A673 (cell line): ENCODE data around the gene RALGPS1. TPM values are rescaled to one million over a fixed set of nuclear protein-coding genes. Genes with fewer than 3 reads are reported as not detected.

Source experiments
- BruUV-seq: library from RNA; stranded (reverse); fragments of 400-500 nt; replicated peaks from 2 replicates; lab custom pipeline; 2021; lab: Mats Ljungman, UMichigan
- CTCF ChIA-PET: fragments of 300-600 bp; sonication (Branson Sonifier 250); formaldehyde crosslinking; loops from one replicate; lab custom pipeline; 2022; ENCODE audit warnings: antibody characterized with exemption; lab: Charles Lee
- POLR2A ChIA-PET: fragments of 300-600 bp; sonication (Branson Sonifier 250); formaldehyde crosslinking; loops from one replicate; lab custom pipeline; 2022; ENCODE audit warnings: antibody characterized with exemption; ENCODE audit not compliant: low non-redundant PET; lab: Charles Lee
- DNase-seq: peaks from one replicate; pipeline ENCODE4 v3.0.0-alpha.2; 2015; ENCODE audit warnings: low spot score
- H3K27ac ChIP-seq: fragments of 200-600 bp; sonication (generic); 2 replicates; pipeline ENCODE4 v1.5.1; 2016; ENCODE audit warnings: mixed run types, low read depth, mild to moderate bottlenecking, mixed read lengths, antibody characterized with exemption, low read length; ENCODE audit not compliant: poor library complexity, severe bottlenecking
- H3K27me3 ChIP-seq: fragments of 200-600 bp; sonication (generic); replicated peaks from 2 replicates; pipeline ENCODE4 v1.6.1; 2017; ENCODE audit warnings: mixed run types, low read depth, mild to moderate bottlenecking, mixed read lengths, antibody characterized with exemption, low read length; ENCODE audit not compliant: insufficient read depth, poor library complexity
- H3K36me3 ChIP-seq: fragments of 200-600 bp; sonication (generic); 2 replicates; pipeline ENCODE4 v1.6.1; 2016; ENCODE audit warnings: mixed run types, mild to moderate bottlenecking, mixed read lengths, antibody characterized with exemption, low read length; ENCODE audit not compliant: insufficient read depth, poor library complexity, severe bottlenecking
- H3K4me1 ChIP-seq: fragments of 200-600 bp; sonication (generic); 2 replicates; pipeline ENCODE4 v1.6.1; 2017; ENCODE audit warnings: mixed run types, mild to moderate bottlenecking, mixed read lengths, antibody characterized with exemption, low read length; ENCODE audit not compliant: insufficient read depth, poor library complexity, severe bottlenecking
- H3K4me3 ChIP-seq: fragments of 200-600 bp; sonication (generic); 2 replicates; pipeline ENCODE4 v1.5.1; 2016; ENCODE audit warnings: low read depth, mixed run types, mild to moderate bottlenecking, mixed read lengths, low read length; ENCODE audit not compliant: poor library complexity, severe bottlenecking
- H3K9me3 ChIP-seq: fragments of 200-600 bp; sonication (generic); 2 replicates; pipeline ENCODE4 v1.6.1; 2016; ENCODE audit warnings: mixed run types, low read depth, mild to moderate bottlenecking, mixed read lengths, antibody characterized with exemption, low read length; ENCODE audit not compliant: poor library complexity, severe bottlenecking
- EZH2 ChIP-seq: fragments of 200-600 bp; sonication (generic); IDR thresholded peaks from 2 replicates; pipeline ENCODE4 v1.6.1; 2017; ENCODE audit warnings: borderline replicate concordance, low read depth, mild to moderate bottlenecking, mixed read lengths, antibody characterized with exemption, low read length; ENCODE audit not compliant: poor library complexity, severe bottlenecking
- intact Hi-C: fragments of 100-400 bp; cut with micrococcal nuclease; formaldehyde crosslinking; loops from one replicate; pipeline ENCODE4 v1.10.0; 2022; ENCODE audit not compliant: unreplicated experiment
- total RNA-seq: library from RNA; stranded (reverse); gene quantifications from 2 replicates; pipeline ENCODE4 v1.2.3, GENCODE V29; 2021
- TF ChIP-seq, protein P1 (sequence below): fragments of 300-800, 200-600 bp; sonication (generic); conservative IDR thresholded peaks from 2 replicates; pipeline ENCODE4 v1.5.1; 2017; ENCODE audit warnings: low read depth, mild to moderate bottlenecking, antibody characterized with exemption, low read length, moderate library complexity, mixed read lengths

Gene RALGPS1
- total RNA-seq, 1 experiment from 2014 or later = 3.9 TPM

GRCh38 chr9:127177665-127178265 is 263.2 kb downstream of the RALGPS1 start:
- TF ChIP-seq EZH2 = no peak
- TF ChIP-seq, protein P1, sequence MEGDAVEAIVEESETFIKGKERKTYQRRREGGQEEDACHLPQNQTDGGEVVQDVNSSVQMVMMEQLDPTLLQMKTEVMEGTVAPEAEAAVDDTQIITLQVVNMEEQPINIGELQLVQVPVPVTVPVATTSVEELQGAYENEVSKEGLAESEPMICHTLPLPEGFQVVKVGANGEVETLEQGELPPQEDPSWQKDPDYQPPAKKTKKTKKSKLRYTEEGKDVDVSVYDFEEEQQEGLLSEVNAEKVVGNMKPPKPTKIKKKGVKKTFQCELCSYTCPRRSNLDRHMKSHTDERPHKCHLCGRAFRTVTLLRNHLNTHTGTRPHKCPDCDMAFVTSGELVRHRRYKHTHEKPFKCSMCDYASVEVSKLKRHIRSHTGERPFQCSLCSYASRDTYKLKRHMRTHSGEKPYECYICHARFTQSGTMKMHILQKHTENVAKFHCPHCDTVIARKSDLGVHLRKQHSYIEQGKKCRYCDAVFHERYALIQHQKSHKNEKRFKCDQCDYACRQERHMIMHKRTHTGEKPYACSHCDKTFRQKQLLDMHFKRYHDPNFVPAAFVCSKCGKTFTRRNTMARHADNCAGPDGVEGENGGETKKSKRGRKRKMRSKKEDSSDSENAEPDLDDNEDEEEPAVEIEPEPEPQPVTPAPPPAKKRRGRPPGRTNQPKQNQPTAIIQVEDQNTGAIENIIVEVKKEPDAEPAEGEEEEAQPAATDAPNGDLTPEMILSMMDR = no peak
- Histone ChIP-seq H3K9me3 (no peaks in the 10 kb centered on the region), H3K27me3 (no peaks in the 10 kb centered on the region), H3K27ac (no peak overlapping the region), H3K4me3 (no peak overlapping the region), H3K4me1 (peaks cover under 1% of the 10 kb centered on the region), H3K36me3 (no peaks in the 10 kb centered on the region)
- no TSS peak for BruUV-seq
- intact Hi-C loops = no loop called here
- POLR2A ChIA-PET = no interaction called here
- no peak for DNase-seq
- CTCF ChIA-PET = no interaction called here

GRCh38 chr9:127178686-127179632 is 264.4 kb downstream of the RALGPS1 start:
- no peak for DNase-seq
- TF ChIP-seq, protein P1 = no peak
- TF ChIP-seq EZH2 = no peak
- H3K27me3 ChIP-seq = no peaks in the 10 kb centered on the region
- BruUV-seq = no TSS peak
- no peaks in the 10 kb centered on the region for H3K36me3 ChIP-seq
- POLR2A ChIA-PET = no interaction called here
- peaks cover 9% of the 10 kb centered on the region for H3K4me1 ChIP-seq
- H3K9me3 ChIP-seq = no peaks in the 10 kb centered on the region
- H3K27ac ChIP-seq = no peak overlapping the region
- H3K4me3 ChIP-seq = no peak overlapping the region
- CTCF ChIA-PET = no interaction called here
- intact Hi-C loops = no loop called here

GRCh38 chr9:127179633-127180441 is 265.3 kb downstream of the RALGPS1 start:
- POLR2A ChIA-PET = no interaction called here
- TF ChIP-seq EZH2 = no peak
- TF ChIP-seq, protein P1 = no peak
- no peak overlapping the region for H3K4me3 ChIP-seq
- BruUV-seq = no TSS peak
- H3K9me3 ChIP-seq = no peaks in the 10 kb centered on the region
- CTCF ChIA-PET = no interaction called here
- no peak overlapping the region for H3K27ac ChIP-seq
- H3K27me3 ChIP-seq = no peaks in the 10 kb centered on the region
- no peaks in the 10 kb centered on the region for H3K36me3 ChIP-seq
- intact Hi-C loops = no loop called here
- no peak for DNase-seq
- peaks cover 9% of the 10 kb centered on the region for H3K4me1 ChIP-seq
